GM19240 (cell line): ENCODE measurements around the gene RIN1.
"Not testable (repeated sequence)": the region's sequence is repeated elsewhere in the genome, so short reads cannot be mapped to it uniquely, and the experiment has no call there.

Experiments used
- DNase-seq: peaks from one replicate; pipeline ENCODE4 v3.0.0; 2011; ENCODE audit warnings: low spot score; ENCODE audit not compliant: insufficient read length

The RIN1 gene

DNA sequence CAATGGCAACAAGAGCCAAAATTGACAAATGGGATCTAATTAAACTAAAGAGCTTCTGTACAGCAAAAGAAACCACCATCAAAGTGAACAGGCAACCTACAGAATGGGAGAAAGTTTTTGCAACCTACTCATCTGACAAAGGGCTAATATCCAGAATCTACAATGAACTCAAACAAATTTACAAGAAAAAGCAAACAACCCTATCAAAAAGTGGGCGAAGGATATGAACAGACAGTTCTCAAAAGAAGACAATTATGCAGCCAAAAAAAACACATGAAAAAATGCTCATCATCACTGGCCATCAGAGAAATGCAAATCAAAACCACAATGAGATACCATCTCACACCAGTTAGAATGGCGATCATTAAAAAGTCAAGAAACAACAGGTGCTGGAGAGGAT is 15.9 kb downstream of the RIN1 start:
- DNase-seq = not testable (repeated sequence)

DNA sequence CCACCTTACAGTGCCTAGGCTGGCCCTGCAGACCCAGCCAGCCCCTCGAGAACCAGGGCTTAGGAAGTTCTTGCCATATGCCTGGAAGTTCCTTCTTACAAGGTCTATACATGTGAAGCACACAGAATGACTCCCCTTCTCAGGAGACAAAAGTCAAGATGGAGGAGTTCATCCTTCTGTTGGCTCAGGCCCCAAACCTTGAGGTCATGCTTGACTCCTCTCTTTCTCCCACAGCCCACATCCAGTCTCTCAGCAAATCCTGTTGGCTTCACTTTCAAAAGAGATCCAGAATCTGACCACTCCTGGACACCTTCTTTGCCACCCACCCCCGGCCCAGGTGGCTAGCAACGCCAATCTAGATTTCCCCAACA is 17.6 kb downstream of the RIN1 start:
- DNase-seq = no peak

DNA sequence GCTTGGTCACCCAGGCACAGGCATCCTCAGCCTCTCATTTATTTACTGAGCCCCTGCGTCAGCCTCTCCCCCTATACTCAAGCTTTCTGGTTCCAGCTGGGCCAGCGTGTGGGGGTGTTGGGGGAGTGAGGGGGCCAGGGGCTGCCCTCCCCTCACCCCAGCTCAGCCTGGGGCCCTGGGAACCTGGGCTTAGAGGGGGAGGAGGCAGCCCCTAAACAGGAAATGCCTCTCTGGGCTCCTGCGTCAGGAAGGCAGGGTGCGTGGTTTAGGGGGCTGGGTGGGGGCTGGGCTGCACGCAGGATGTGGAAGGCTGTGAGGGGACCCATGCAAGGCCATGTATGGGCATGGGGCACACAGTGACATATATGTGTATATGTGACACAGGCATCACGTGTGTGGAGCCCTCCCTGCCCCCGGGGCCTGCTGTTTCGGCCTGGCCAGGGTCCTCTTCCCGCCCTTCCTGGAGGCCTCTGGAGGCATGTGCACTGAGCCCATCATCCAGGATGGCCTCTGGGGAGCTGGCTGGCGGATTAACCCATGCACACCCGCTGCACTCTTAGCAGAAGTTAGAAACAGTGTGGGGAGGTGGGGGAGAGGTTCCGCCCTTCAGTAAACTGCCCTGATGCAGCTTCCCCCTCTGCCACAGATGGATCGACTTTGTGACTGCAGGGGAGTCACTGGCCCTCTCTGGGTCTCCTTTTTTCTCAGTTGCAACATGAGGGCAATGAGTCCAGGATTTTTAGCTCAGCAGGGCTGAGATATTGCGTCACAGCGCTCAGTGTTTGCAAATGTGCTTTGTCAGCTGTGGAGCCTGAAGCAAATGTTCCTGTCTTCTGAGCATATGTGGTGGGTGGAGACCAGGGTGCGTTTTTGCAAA is 18.3 kb downstream of the RIN1 start:
- no peak for DNase-seq

DNA sequence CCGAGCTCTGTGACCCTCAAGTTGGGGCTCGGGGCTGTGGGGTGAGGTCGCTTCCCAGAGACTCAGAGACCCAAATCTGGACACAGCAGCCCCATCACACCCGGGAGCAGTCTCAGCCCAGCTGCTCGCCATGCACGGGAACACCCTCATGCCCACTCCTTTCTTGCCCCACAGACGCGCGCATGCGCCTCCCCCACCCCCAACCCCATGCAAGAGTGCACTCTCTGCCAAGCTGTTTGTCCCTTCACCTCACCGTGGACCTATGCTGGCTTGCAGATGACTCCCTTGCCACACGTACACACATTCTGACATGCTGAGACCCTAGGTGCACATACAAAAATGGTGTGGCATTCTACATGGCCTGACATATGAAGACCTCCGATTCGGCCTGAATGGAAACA is 18.9 kb downstream of the RIN1 start:
- no peak for DNase-seq

DNA sequence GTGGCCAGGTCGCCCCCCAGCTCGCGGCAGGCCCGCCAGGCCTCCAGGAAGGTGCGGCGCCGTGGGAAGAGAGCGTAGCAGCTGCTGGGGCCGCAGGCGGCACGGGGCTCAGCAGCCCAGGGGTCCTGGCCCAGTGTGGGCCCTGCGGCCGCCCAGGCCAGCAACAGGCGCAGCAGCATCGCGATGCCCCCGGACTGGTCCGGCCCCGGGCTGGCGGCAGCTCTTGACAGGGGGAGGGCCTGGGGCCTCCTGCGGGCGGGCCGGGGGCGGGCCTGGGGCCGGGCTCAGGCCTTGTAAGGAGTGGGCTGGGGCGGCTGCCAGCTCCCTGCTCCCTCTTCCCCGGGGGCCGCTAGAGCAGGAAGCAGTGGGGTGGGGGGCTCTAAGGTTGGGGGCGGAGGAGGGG is 19.4 kb downstream of the RIN1 start, which contains the start of gene CD248:
Gene CD248 (minus strand): TSS at position 196 of the 403 bp plus-strand sequence. CDS start 17 bp downstream, at position 179.
- no peak for DNase-seq

DNA sequence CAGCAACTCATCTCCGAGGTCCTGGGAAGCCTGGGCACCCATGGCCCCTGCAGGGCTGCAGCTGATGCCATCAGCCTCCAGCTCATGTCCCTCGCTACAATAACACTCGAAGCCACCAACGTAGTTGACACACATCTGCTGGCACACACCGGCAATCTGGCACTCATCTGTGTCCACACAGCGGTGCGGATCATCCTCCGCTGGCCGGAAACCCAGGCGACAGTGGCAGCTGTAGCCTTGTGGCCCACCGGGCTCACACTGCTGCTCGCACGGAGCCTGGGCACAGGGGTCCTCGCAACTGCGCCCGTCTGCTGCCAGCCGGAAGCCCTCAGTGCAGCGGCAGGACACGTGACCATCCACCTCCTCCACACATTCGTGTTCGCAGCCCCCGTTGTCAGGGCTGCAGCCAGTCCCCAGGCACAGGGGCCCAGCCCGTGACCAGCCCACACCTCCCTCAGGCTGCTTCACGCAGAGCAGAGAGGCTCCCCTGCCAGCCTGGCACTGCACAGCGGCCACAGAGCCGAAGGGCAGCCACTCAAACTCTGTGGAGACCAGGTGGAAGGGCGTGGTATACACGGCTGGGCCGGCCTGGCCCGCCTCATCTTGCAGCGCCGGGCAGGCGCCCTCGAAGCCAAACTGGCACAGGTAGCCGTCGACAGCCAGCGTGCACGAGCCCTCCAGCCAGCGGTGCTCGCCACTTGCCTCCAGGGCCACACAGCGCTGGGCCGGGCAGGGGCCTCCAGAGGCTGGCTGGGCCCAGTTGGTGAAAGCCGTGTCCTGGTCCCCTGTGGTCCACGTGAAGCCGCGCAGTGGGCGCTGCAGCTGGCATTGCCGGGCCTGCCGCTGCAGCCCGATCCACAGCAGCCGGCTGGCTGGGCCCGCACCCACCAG is 20.1 kb downstream of the RIN1 start:
- no peak for DNase-seq

DNA sequence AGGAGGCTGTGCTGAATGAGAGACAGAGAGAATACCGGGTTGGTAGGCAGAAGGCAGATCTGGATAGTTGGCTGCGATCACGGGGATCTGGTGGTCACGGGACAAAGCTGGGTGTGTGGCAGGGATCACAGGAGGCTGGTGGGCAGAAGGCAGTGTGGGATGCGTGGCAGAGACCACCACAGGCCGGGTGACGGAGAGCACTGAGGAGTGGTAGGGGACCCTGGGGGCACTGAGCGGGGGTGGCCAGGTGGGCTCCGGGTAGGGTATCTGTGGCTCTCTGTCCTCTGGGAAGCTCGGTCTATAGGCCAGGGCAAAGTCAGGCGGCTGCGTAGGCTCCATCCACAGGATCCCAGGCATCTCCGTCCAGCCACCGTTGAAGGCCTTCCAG is 20.7 kb downstream of the RIN1 start:
- DNase-seq = no peak

DNA sequence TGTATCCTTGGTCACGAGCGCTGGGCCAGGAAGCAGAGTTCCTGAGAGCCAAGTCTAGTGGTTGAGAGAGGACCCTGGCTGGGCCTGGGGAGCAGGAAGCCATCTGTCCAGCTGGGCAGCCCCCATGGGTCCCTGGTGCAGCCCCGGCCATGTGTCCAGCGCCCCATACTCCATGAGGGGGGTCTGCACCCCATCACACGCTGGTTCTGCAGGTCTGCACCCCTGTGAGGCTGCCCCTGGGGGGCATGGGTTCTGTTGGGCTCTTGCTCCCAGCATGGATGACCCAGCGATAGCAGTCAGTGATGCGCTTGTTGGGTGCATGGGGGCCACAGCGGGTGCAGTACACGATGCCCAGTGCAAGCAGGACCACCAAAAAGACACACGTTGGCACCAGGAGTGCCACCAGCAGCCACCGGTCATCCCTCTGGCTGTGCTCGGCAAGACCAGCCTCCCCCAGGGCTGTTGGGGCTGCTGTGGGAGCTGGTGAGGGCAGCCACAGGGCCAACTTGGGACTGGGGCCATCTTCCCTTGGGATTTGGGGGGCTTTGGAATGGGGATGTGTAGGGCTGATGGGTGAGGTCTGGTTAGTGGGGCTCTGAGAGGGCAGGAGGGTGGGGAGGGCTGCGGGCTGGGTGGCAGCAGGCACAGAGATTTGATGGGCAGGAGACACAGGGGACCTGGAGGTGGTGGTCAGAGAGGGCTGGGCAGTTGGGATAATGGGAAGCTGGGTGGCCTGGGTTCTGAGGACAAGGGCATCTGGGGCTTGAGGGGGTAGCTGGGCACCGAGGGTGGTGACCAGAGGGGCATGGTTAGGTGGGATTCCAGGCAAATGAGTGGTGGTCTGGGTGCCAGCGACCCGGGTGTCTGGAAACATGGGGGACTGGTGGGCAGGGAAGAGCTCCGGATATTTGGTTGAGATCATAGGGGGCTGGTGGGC is 21.4 kb downstream of the RIN1 start:
- no peak for DNase-seq

DNA sequence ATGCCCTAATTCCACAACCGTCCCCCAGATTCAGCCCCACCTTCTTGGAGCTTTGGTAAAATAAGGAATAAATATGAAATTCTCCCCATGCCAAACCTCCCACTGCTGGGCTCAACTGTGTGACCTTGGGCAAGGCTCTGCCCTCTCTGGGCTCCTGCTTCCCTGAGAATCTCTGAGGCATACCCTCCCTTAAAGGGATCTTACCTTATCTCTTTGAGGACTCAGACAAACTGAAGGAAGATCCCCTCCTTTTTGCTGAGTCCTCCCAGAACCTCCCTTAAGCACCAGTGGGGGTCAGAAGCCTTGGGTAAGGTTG is 22.1 kb downstream of the RIN1 start:
- DNase-seq = no peak

DNA sequence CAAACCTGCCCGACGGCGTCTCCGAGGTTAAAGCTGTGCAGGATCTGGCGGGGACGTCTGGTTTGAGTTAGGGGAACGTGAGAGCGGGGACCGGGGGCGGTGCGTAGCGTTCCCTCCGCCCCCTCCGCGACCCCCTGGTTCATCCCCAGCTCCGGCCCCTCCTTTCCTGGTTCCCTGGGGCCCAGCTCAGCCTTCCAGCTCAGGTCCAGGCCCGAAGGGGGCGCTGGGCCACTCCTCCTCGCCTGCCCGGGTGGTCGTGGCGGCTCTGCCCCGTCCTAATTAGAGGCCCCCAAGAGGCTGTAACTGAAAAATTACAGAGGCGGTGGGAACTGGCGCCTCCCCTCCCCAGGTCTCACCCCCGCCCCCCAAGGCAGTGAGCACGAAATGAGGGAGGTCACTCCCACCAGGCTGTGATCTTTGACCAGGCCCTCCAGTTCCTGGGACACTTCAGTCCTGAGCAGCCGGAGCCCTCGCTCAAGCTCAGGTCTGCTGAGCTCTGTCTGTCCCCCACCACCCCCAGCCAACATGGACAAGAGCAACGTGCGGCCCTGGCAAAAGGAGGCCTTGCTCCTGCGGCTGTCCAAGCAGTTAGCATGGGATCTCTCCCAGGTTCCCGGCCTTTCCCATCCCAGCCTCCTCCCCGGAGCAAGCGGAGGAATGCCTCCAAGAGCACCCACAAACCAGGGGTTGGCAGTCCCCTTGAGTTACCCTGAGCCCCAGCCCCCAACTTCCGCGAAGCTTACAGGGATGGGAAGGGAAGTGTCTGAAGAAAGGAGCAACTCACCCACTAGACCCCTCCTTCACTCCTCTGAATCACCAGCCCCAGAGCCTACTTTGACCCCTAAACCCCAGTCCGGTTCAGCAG is 22.7 kb downstream of the RIN1 start:
- no peak for DNase-seq

DNA sequence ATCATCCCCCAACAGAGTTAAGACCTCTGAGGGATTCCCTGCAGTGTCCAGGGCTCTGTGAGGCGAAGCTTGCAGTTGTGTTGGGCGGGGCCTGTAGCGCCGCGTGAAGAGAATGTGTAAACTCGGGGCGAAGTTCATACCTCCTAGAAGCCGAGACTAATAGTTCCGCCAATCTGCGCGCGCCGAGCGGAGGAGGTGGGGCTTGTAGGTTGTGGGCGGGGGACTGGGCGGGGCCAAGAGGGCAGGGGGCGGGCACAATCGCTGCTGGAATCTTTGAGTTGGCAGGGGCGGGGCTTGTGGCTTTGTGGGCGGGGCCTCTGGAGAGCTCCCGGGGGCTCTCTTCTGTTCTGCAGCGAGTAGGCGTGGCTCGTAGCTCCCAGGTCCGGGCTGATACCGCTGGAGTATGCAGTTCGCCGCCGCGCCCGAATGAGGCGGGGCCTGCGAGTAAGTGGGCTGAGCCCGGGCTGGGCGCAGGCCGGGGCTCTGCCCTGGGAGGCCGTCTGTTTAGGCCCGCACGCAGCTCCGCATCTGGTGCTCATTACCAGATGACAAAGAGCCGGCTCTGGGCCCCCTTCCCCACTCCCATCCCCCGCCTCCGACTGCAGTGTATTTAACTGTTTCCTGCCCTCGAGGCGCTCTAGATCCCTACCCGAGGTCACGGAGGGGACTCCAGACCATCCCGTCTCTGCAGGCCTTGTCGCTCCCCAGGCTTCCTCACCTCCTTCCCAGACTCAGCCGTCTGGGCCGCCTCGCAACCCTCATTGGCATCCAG is 23.5 kb downstream of the RIN1 start:
- DNase-seq = peak; percentile 98

DNA sequence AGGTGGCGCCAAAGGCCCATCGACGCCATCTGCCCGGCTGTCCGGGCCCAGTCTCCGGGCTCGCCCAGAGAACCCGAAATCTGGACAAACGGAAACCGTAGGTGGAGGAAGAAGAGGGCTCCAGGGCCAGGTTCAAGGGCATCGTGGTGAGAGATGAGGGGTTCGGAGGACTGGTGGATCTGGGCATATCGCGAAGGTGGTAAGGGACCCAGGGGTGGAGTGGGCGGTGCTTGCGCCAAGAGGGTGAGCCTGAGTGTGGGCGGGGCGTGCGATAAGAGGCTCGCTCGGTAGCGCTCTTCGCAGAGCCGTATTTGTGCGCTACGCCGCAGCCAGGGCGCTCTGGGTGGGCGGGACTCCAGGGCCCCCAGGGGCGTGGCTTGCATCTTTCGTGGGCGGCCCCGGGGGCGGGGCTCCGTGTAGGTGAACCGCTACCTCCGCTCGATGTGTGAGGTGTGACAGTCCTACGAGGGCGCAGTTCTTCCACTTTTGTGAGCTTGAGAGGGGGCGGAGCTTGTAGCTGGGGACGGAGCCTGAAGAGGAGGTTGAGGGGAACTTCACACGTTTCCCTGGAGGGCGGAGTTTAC is 24.2 kb downstream of the RIN1 start:
- peak; percentile 83 for DNase-seq

DNA sequence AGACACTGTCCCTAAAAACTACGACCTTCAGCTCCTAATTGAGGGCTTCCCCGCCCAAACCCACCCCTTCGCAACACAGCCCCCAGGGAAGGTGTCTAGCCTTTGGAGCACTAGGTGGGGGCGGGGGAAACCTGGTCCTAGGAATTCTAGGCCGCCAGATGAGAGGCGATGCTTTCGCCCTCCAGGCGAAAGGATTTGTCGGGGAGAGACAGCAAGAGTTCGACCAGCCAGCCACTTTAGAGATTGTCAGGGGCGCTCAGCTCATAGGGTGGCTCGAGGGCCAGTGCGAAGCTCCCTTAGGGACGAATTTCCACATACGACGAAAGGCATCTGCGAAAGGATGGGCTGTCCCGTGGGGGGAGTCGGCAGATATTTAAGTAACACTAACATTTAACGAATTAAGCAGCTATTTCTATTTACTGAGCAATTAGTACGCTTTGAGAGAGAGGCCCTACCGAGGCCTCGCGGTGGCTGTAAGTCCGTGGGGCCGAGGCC is 24.7 kb downstream of the RIN1 start:
- DNase-seq = no peak

DNA sequence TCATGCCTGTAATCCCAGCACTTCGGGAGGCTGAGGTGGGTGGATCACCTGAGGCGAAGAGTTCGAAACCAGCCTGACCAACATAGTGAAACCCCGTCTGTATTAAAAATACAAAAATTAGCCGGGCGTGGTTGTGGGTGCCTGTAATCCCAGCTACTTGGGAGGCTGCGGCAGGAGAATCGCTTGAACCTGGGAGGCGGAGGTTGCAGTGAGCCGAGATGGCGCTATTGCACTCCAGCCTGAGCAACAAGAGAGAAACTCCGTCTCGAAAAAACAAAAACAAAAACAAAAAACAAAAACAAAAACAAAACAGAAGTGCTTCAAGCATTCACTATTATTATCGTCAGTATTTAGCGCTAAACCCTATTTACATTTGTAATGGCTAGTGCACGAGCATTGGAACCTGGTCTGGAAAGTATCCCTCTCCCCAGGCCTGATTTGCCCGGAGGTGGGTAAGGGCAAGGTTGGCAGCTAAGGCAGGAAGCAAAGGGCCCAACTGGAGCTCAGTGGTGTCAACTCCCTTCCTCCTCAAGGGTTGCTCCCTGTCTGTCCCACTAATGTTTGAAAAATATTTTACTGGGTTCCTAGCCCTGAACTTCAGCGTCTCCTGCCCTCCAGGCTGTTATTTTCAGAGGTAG is 25.3 kb downstream of the RIN1 start:
- DNase-seq = not testable (repeated sequence)

DNA sequence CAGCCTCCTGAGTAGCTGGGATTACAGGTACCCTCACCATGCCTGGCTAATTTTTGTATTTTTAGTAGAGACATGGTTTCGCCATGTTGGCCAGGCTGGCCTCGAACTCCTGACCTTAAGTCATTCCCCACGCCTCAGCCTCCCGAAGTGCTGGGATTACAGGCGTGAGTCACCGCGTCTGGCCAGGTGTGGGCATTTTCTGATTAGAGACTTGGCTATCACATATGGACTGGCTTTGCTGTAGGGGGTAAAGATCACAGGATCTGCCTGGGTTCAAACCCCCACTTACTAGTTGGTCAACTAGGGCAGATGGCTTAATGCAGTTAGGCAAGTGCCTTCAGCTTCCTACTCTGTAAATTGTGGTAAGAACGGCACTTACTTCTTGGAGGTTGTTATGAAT is 25.9 kb downstream of the RIN1 start:
- DNase-seq = no peak

DNA sequence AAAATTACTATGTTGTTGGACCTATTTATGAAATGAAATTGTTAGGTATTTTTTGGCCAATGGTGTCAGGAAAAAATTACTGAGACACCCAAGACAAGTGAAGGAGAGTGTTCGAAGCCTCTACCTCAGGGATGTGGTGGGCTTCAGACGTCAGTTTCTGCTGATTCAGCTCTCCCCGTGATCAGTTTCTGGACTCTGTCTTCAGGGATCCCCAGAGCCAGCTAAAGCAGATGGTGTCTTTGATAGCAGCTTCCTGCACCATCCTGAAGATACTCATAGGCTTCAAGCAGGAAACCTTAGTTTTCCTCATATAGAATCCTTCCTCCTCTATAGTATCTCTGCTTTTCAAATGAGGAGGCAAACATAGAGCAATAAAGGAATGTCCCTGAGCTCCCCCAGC is 26.8 kb downstream of the RIN1 start:
- DNase-seq = no peak

DNA sequence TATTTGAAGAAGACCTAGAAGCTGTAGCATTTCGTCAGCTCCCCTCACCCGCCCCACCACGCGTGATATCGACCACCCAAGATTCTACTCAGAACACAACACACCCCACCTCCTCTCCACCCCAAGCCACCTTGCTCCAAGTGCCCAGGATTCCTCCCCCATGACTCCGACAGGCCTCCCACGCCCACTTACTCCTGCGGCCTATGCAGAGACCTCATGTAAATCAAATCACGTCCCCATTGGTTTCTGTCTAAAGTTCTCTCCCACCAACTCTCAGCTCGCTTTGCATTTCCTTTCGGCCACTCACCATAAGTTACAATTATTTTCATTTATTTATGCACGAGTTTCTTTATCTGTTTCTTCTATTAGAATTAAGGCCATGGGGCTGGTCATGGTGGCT is 33.6 kb downstream of the RIN1 start:
- DNase-seq = no peak

DNA sequence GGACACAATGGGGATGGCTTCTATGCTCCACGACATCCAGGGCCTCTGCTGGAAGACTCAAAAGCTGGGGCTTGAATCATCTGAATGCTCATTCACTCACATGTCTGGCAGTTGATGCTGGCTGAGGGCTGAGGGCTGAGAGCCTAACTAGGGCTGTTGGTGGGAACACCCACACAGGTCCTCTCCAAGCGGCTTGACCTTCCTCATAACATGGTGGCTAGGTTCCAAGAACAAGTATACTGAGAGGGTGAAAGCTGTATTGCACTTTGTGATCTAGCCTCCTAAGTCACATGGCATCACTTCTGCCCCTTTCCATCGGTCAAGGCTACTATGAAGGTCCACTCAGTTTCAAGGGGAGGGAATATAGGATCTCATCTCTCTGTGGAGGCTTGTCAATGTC is 37.0 kb downstream of the RIN1 start:
- no peak for DNase-seq

DNA sequence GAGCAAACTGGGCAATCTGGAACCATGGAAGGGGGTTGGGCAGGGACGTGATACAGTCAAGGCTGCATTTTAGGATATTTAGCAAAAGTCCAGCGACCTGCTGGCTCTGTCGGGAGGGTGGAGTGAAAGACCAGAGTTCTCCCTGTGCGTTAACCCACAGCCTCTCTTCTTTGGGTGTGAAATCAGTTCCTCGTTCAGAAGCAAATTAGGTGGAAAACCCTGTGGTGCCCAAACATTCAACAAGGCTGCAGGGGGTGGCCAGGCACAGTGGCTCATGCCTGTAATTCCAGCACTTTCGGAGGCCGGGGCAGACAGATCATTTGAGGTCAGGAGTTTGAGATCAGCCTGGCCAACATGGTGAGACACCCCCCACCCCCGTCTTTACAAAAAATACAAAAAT is 38.6 kb downstream of the RIN1 start:
- DNase-seq = no peak
